ENCODE results near the gene NPAS3.

The NPAS3 gene

GRCh38 chr14:33257796-33258195, 319.1 kb downstream of the NPAS3 start:
- no peak for DNase-seq (ENCODE audit: low read depth)

GRCh38 chr14:33259764-33260163, 321.1 kb downstream of the NPAS3 start:
- DNase-seq (ENCODE audit: low read depth): no peak

- no peak for DNase-seq (ENCODE audit: low read depth)
These were observed 332.5 kb downstream of the NPAS3 start for GRCh38 chr14:33271216-33271615.

- DNase-seq (ENCODE audit: low read depth): no peak
These were observed 333.2 kb downstream of the NPAS3 start for GRCh38 chr14:33271891-33272290.

GRCh38 chr14:33273978-33274377, 335.3 kb downstream of the NPAS3 start:
- no peak for DNase-seq (ENCODE audit: low read depth)

GRCh38 chr14:33275879-33276278, 337.2 kb downstream of the NPAS3 start:
- no peak for DNase-seq (ENCODE audit: low read depth)

- DNase-seq (ENCODE audit: low read depth): no peak
These were observed 341.2 kb downstream of the NPAS3 start for GRCh38 chr14:33279865-33280264.

- DNase-seq (ENCODE audit: low read depth): peak; percentile 3
These were observed 342.0 kb downstream of the NPAS3 start for GRCh38 chr14:33280646-33281045.

GRCh38 chr14:33282331-33283230, 343.9 kb downstream of the NPAS3 start:
- peak; percentile 1 for DNase-seq (ENCODE audit: low read depth)

- DNase-seq (ENCODE audit: low read depth): no peak
These were observed 347.4 kb downstream of the NPAS3 start for GRCh38 chr14:33285902-33286700.

GRCh38 chr14:33287189-33287588, 348.5 kb downstream of the NPAS3 start:
- no peak for DNase-seq (ENCODE audit: low read depth)

- DNase-seq (ENCODE audit: low read depth): no peak
These were observed 352.0 kb downstream of the NPAS3 start for GRCh38 chr14:33290641-33291040.

- no peak for DNase-seq (ENCODE audit: low read depth)
These were observed 352.9 kb downstream of the NPAS3 start for GRCh38 chr14:33291529-33292104.

- DNase-seq (ENCODE audit: low read depth): no peak
These were observed 355.7 kb downstream of the NPAS3 start for GRCh38 chr14:33294419-33294818.

GRCh38 chr14:33297565-33297964, 358.9 kb downstream of the NPAS3 start:
- DNase-seq (ENCODE audit: low read depth): no peak

GRCh38 chr14:33307691-33308251, 369.1 kb downstream of the NPAS3 start:
- DNase-seq (ENCODE audit: low read depth): peak; percentile 45

- DNase-seq (ENCODE audit: low read depth): no peak
These were observed 370.4 kb downstream of the NPAS3 start for GRCh38 chr14:33309106-33309505.

GRCh38 chr14:33315217-33315616, 376.5 kb downstream of the NPAS3 start:
- no peak for DNase-seq (ENCODE audit: low read depth)

- no peak for DNase-seq (ENCODE audit: low read depth)
These were observed 377.0 kb downstream of the NPAS3 start for GRCh38 chr14:33315721-33316120.

GRCh38 chr14:33317675-33318074, 379.0 kb downstream of the NPAS3 start:
- DNase-seq (ENCODE audit: low read depth): no peak

- no peak for DNase-seq (ENCODE audit: low read depth)
These were observed 385.3 kb downstream of the NPAS3 start for GRCh38 chr14:33323979-33324378.

- no peak for DNase-seq (ENCODE audit: low read depth)
These were observed 392.7 kb downstream of the NPAS3 start for GRCh38 chr14:33331176-33331949.

Data from stromal cell of bone marrow (primary cell).